Body of pancreas (tissue), 4 donors: Measurements from ENCODE around the gene PIH1D1.

ENCODE experiments used
- CTCF ChIP-seq, 7 experiments: fragments of 450-650 bp in 4 of 7; fragments of 200-600 bp in 3 of 7; sonication (generic) in 3 of 7; IDR thresholded peaks; one replicate each; pipeline ENCODE4 v1.5.1; 2016 to 2019; ENCODE audit warnings: antibody characterized with exemption in 7 of 7
- POLR2A ChIP-seq, 3 donors: fragments of 450-650 bp; IDR thresholded peaks; one replicate each; pipeline ENCODE4 v1.6.1; 2016; ENCODE audit warnings: antibody characterized with exemption in 3 of 3, mild to moderate bottlenecking in 2 of 3

GRCh38 chr19:49442354-49442753 is 9.3 kb downstream of the PIH1D1 start:
- TF ChIP-seq CTCF (IDR thresholded peaks at IDR 0.05) (no peak), POLR2A (IDR thresholded peaks at IDR 0.05) (no peak)
